SH-SY5Y (cell line): ENCODE results near the gene CYP11A1.

Source experiments
- GATA2 ChIP-seq: IDR thresholded peaks from 2 replicates; pipeline ENCODE4 v1.6.1; 2011; ENCODE audit warnings: mild to moderate bottlenecking, low read depth, low read length
- GATA3 ChIP-seq: IDR thresholded peaks from 2 replicates; pipeline ENCODE4 v1.6.1; 2011; ENCODE audit warnings: low read depth, mild to moderate bottlenecking, low read length, moderate library complexity

- TF ChIP-seq GATA2 (no peak), GATA3 (no peak)
These were observed 36.6 kb upstream of the CYP11A1 start for GRCh38 chr15:74403991-74404563.
